Mesothelial cell of epicardium (in vitro differentiated cells): ENCODE results near the gene TNS1. TPM values are rescaled to one million over a fixed set of nuclear protein-coding genes. Genes with fewer than 3 reads are reported as not detected.

Experiments used
- DNase-seq, 2 experiments: peaks; one replicate each; pipeline ENCODE4 v3.0.0; 2021; ENCODE audit warnings: low spot score in 2 of 2; ENCODE audit not compliant: unreplicated experiment in 2 of 2
- H3K27ac Mint-ChIP-seq: 2 replicates; pipeline ENCODE4 v1.8.0; 2021; ENCODE audit warnings: mixed read lengths
- H3K27me3 Mint-ChIP-seq: 2 replicates; pipeline ENCODE4 v1.8.0; 2021; ENCODE audit warnings: low read depth, mixed read lengths
- H3K36me3 Mint-ChIP-seq: 2 replicates; pipeline ENCODE4 v1.8.0; 2021; ENCODE audit warnings: mixed read lengths
- H3K4me1 Mint-ChIP-seq: 2 replicates; pipeline ENCODE4 v1.8.0; 2021; ENCODE audit warnings: mixed read lengths
- H3K4me3 Mint-ChIP-seq: 2 replicates; pipeline ENCODE4 v1.8.0; 2021; ENCODE audit warnings: mild to moderate bottlenecking, moderate library complexity, mixed read lengths
- H3K9me3 Mint-ChIP-seq: 2 replicates; pipeline ENCODE4 v1.8.0; 2021; ENCODE audit warnings: mixed read lengths
- CTCF ChIP-seq: fragments of 200-600 bp; sonication (generic); IDR thresholded peaks from one replicate; pipeline ENCODE4 v1.5.0; 2021; ENCODE audit warnings: antibody characterized with exemption; ENCODE audit not compliant: unreplicated experiment
- total RNA-seq: library from RNA; stranded (reverse); gene quantifications from 3 replicates; pipeline ENCODE4 v1.2.1, GENCODE V29; 2021

Gene TNS1
- total RNA-seq, 1 donor from 2014 or later: 130 TPM

- H3K27me3 Mint-ChIP-seq: no peaks in the 10 kb centered on the region
- H3K36me3 Mint-ChIP-seq: peaks cover 6% of the 10 kb centered on the region
- no peak for DNase-seq
- TF ChIP-seq CTCF: no peak
- H3K9me3 Mint-ChIP-seq: no peaks in the 10 kb centered on the region
- no peak overlapping the region for H3K4me3 Mint-ChIP-seq
- peak overlapping the region; percentile 56 for H3K27ac Mint-ChIP-seq
- peaks cover 60% of the 10 kb centered on the region for H3K4me1 Mint-ChIP-seq
Measured at GRCh38 chr2:217918308-217919024, 84.3 kb downstream of the TNS1 start.

DNA sequence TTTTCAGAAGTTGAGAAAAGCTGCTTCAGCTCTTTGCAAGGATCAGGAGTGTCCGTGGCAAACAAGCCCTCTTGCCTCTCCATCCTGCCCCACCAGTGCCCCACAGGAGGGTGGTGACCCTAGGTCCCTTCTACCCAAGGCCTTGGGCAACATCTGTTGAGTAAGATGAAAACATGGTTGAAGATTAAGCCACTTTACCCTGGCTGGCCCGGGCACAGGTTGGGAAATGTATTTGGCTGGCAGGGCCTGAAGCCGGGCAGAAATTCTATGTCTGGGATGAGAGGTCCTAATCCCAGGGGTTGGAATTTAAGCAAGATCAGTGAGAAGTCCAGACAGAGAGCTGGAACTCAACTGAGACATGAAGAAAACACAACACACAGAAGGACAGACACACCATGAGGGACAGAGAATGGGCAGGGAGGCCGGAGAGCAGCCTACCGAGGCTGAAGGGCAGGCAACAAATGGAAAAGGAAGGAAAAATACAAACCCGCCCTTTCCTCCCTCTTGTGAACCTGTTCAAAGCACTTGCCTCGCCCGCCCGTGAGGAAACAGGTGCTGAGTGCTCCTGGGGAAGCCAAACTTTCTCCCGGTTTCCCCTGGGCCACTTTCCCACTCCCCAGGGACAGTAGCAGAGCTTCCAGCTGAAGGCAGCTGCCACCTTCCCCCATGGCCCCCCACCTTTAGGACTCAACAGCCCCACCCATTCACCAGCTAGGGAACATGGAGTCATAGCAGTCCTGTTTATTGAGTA lies 86.1 kb downstream of the TNS1 start:
- Mint-ChIP-seq H3K4me1 (peaks cover 57% of the 10 kb centered on the region), H3K27ac (no peak overlapping the region), H3K36me3 (peaks cover 6% of the 10 kb centered on the region), H3K27me3 (no peaks in the 10 kb centered on the region), H3K4me3 (no peak overlapping the region), H3K9me3 (no peaks in the 10 kb centered on the region)
- no peak for DNase-seq
- no peak for TF ChIP-seq CTCF

DNA sequence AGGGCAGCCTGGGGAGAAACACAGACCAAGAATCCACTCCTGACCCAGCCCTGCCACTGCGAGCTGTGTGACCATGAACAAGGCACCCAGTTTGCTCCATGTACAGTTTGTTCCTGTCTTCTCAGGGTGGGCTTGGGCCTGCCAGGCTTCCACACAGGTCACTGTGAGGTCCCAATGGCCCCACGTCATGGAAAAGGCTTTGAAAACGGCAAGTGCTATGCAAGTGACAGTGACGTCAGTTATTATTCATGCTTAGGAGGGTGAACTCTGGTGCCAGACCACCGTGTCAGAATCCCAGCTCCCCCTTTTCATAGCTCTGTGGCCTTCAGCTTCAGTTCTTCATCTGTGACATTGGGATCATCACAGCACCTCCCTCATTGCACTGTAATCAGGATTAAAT lies 87.1 kb downstream of the TNS1 start:
- H3K36me3 Mint-ChIP-seq: peaks cover 6% of the 10 kb centered on the region
- H3K4me3 Mint-ChIP-seq: no peak overlapping the region
- H3K4me1 Mint-ChIP-seq: peaks cover 54% of the 10 kb centered on the region
- DNase-seq: no peak
- H3K9me3 Mint-ChIP-seq: no peaks in the 10 kb centered on the region
- H3K27me3 Mint-ChIP-seq: no peaks in the 10 kb centered on the region
- no peak overlapping the region for H3K27ac Mint-ChIP-seq
- TF ChIP-seq CTCF: no peak

GRCh38 chr2:217914878-217915277 lies 87.9 kb downstream of the TNS1 start:
- Mint-ChIP-seq H3K9me3 (no peaks in the 10 kb centered on the region), H3K27ac (no peak overlapping the region), H3K4me1 (peaks cover 52% of the 10 kb centered on the region), H3K36me3 (peaks cover 6% of the 10 kb centered on the region), H3K27me3 (no peaks in the 10 kb centered on the region), H3K4me3 (no peak overlapping the region)
- no peak for TF ChIP-seq CTCF
- no peak for DNase-seq

DNA sequence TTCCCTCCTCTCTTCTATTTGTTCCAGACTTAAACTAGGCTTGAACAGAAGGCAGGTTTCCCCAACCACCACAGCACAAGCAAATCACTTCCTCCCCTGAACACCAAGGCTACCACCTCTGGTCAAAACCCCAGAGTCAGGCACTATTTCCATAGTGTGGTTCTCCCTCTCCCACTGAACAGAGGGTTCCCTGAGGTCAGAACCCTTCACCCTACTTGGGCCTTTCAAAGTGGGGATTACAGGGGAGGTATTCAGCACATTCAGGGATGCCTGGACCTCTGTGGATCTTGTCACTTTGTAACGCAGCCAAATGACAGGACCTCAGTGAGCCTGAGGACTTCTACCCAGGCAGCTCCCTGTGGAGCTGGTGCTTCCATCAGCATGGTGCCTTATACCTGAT lies 88.7 kb downstream of the TNS1 start:
- no peaks in the 10 kb centered on the region for H3K27me3 Mint-ChIP-seq

More for the DNA sequence above, 88.7 kb downstream of the TNS1 start:
- Mint-ChIP-seq H3K4me1 (peaks cover 46% of the 10 kb centered on the region), H3K4me3 (no peak overlapping the region), H3K9me3 (no peaks in the 10 kb centered on the region), H3K36me3 (peaks cover 6% of the 10 kb centered on the region), H3K27ac (peak overlapping the region; percentile 25)
- no peak for TF ChIP-seq CTCF
- DNase-seq: no peak
